HG03565 (cell line): ENCODE data around the gene UCMA.
"Not testable (repeated sequence)": the region's sequence is repeated elsewhere in the genome, so short reads cannot be mapped to it uniquely, and the experiment has no call there.

Source experiments
- ATAC-seq: cut with Tn5 transposase; IDR thresholded peaks from one replicate; pipeline ENCODE4 v1.9.1; 2021; ENCODE audit warnings: mild to moderate bottlenecking, moderate library complexity; ENCODE audit not compliant: unreplicated experiment

UCMA gene, protein sequence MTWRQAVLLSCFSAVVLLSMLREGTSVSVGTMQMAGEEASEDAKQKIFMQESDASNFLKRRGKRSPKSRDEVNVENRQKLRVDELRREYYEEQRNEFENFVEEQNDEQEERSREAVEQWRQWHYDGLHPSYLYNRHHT

DNA sequence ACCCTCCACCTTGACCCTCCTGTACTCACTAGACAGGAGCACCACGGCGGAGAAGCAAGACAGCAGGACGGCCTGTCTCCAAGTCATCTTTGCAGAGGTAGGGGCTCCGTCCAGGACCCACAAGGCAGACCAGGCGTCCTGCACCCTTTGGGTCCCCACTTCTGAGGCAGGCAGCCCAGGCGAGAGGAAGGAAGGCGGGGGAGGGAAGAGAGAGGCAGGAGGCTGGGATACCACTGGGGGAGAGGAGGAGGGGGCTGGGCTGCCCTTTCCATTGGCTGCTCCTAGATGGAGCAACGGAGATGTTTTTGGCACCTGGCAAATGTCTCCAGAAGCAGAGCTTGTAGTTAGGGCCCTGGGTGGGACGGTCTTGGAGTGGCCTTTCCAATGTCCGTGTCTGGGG, at the start of gene UCMA:
Gene UCMA, minus strand, starts transcription at position 203 of the 400 bp plus-strand sequence. Its CDS starts 116 bp downstream, at position 87.
- ATAC-seq, result no peak

DNA sequence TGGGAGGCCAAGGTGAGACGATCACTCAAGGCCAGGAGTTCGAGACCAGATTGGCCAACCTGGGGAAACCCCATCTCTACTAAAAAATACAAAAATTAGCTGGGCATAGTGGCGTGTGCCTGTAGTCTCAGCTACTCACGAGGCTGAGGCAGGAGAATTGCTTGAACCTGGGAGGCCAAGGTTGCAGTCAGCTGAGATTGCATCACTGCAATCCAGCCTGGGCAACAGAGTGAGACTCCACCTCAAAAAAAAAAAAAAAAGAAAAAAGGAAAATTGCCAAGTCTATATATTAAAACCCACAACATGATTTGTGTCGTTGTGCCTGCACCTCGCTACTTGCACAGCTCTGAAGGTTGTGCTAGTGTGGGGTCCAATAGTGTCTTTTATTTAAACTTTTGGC, 48.2 kb upstream of the UCMA start:
- not testable (repeated sequence) for ATAC-seq

DNA sequence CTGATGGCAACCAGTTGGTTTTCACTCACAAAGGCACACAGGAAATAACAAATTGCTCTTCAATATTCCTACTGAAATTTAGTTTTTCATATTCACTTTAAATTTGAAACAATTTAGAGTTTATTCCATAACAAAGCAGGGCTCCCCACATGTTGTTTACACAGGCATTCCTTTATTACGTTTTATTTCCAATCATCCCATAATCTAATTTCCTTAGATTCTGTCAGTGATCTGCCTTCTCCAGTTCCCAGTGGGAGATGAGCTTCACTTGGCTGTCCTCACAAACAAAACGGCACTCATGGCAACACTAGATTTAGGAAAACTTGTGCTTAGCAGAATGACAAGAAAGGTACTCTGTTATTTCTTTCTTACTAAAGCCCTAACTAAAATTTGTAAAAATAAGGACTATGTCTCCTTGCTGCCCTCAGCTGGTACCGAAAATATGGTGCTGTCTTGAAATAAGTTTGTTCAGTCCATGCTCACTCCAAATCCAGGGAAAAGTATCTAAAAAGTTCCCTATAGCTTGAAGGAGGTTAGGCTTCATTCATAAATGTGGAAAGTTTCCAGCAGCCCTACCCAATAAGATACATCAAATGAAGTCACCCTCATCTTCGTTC, 42.7 kb upstream of the UCMA start:
- no peak for ATAC-seq

DNA sequence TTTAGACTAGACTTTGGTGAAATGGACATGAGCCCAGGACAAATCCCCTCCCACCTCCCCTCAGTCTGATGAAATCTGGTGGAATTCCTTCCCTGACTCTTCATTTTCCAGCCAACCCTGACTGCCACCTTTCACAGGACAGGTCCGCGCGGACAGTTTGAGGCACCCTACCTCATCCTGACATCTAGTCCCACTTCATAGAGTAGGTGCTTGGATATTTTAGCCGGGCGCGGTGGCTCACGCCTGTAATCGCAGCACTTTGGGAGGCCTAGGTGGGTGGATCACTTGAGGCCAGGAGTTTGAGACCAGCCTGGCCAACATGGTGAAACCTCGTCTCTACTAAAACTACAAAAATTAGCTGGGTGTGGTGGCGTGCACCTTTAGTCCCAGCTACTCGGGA, 42.0 kb upstream of the UCMA start:
- ATAC-seq, result not testable (repeated sequence)

DNA sequence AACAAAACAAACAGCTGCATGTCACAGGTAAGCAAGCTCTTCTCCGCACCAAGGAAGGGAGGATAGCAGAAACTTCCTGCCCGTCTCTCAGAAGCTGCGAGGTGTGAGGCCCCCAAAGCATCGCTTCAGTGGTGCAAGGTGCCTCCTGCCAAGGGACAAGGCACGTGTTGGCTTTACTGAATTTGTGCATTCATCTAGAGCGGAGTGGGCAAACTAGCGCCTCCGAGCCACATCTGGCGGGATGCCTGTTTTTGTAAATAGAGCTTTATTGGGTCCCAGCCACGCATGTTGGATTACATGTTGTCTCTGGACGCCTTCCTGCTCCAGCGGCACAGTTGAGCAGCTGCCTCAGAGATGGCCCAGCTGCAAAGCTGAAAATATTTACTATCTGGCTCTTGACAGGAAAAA, 38.0 kb upstream of the UCMA start:
- ATAC-seq, result no peak

DNA sequence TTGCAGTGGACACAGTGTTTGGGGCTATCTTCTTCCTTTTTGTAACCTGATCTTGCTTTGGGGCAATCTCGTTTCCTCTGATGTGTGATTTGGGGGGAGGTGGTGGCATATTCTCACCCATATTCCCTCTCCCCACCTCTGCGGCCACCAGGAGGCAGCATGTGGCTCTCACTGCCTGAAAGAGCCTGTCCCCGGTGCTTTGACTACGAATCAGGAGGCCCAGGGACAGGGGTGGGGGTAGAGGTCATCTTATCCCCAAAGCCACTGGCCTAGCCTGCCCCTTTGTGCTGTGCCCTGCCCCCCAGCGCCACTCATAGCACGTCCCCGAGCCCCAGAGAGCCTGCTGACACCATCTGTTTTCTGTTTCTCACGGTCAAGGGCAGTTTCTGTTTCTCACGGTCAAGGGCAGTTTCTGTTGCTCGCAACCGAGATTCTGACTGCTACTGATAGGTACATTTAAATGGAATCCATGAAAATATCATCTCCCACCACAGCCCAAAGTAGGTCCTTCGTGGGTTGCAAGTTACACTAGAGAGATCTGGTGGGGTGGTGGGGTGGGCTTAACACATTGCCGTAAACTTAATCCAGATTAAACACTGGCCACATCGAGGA, 37.5 kb upstream of the UCMA start:
- ATAC-seq, result no peak

DNA sequence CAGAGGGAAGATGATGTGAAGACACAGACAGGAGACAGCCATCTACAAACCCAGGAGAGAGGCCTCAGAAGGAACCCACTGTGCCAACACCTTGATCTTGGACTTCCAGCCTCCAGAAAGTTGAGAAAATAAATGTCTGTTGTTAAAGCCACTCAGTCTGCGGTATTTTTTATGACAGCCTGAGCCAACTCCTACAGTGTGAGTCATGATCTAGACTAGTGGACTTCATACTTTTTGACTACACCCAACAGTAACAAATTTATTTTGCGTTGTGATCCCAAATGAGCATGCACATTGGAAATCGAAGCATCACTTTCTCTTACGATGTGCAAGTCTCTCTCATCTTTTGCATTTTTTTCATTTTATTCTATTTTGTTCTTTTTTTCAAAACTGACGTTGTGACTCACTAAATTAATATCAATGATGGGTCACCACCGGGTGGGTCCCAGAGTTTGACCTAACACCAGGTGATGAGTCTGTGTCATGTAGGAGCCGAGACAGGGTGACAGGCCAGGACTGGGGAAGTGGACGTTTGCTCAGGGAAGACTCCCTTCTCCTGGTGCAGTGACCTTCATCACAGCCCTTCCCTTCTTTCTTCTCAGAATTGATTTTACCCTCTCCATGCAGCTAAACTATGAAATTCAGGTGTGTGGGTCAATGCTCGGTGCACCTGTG, 36.8 kb upstream of the UCMA start:
- ATAC-seq, result no peak

DNA sequence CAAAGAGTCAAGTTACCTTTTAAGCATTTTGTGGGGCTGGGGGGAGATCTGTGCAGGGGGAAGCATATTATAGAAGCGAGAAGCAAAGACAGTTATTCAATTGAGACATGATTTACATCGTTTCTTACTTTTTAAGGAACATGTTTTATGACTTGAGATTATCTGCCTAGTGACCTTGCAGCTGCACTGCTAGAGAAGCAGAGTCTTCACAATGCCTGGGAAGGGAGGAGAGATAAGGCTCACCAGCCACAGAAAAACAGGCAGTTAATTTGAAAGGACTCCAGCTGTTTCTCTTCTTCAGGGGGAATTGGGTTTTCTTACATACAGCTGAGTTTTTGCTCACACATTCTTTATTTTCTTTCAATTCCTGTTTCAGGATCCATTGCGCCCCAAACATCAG, 34.7 kb upstream of the UCMA start:
- no peak for ATAC-seq

DNA sequence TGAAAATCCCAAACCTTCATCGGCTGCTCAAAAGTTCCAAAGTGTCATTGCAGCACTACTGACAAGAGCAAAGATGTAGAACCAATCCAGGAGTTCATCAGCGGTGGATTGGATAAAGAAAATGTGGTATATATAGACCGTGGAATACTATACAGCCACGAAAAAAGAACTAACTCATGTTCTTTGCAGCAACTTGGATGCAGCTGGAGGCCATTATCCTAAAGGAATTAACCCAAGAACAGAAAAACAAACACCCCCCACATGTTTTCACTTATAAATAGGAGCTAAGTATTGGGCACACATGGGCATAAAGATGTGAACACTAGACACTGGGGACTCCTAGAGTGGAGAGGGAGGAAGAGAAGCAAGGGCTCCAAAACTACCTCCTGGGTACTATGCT, 34.1 kb upstream of the UCMA start:
- ATAC-seq, result no peak

DNA sequence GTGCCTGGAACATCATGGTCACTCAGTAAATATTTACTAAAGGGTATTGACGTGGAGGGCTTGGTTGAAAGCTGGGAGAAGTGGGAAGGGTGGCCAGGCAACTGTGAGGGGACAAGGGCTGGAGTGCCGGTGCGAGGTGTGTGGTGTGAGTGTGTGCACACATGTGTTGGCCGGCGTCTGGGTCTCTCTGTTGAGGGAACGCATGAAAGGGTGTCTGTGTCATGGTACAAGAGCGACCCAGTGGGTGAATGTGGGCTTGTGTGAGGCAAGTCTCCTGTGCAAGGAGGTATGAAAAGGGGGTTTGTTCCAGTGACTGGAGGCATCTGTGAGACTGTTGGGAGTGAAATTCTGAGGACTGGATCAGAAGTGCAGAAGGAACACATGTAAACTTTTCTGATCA, 29.4 kb upstream of the UCMA start:
- no peak for ATAC-seq

DNA sequence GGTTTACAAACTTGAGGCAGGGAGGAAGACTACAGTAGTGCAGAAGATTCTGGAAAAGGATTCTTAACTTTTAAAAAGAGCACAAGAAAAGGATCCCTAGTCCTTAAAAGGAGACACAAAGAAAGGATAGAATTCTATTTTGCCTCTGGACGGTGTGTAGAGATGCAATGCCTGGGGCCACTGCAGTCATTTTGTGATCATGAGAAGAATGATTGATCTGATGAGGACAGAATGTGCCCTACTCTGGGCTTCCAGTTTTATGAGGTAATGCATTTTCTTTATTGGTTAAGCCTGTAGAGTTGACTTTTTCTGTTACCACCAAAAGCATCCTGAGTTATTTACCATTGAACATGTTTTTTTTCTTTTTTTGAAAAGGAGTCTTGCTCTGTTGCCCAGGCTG, 28.3 kb upstream of the UCMA start:
- no peak for ATAC-seq

DNA sequence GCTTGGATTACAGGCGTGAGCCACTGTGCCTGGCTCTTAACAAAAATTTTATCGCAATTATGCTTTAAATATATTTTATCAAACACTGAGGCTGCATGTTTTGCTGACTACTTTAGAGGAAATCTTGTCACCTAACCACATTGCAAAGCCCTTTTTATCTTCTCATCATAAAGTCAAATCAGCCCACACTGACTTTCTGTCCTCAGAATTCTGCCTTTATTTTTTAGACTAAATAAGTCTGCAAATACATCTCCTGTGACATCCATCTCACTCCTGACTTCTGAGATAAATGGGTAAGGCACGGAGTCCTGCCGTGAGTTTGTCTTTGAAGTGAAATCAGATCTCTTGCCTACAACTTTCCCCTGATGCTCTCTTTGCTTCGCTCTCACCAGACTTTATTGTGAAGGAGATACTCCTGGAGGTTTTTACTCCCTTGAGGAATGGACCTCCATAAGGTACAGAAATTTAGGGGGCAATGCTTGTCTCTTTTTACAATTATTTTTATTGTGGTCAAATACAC, 23.5 kb upstream of the UCMA start:
- no peak for ATAC-seq

DNA sequence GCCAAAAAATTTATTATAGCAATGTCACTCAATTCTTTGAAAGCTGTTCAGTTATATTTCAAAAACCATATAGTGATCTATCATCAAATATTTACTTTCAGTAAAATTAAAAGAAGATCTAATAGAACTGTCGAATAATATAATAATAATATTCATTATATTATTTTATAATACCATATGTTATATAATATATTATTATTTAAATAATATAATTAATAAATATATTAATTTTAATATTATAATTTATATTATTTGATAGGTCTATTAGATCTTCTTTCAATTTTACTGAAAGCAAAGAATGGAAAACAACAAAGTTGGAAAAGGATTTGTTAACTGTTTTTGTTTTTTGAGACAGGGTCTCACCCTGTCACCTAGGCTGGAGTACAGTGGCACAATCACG, 22.5 kb upstream of the UCMA start:
- ATAC-seq, result no peak

DNA sequence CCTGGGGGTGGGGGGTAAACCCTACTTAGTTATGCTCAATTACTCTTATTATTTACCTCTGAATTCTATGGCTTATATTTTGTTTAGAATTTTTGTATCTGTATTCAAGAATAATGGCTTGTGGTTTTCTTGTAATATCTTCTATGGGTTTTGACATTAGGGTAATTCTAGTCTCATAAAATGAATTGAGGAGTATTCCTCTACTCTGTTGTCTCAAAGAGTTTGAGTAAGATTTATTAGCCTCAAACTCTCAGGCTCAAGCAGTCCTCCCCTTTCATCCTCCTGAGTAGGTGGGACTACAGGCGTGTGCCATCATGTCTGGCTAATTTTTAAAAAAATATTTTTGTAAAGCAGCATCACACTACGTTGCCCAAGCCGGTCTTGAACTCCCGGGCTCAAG, 19.6 kb upstream of the UCMA start:
- ATAC-seq, result no peak

DNA sequence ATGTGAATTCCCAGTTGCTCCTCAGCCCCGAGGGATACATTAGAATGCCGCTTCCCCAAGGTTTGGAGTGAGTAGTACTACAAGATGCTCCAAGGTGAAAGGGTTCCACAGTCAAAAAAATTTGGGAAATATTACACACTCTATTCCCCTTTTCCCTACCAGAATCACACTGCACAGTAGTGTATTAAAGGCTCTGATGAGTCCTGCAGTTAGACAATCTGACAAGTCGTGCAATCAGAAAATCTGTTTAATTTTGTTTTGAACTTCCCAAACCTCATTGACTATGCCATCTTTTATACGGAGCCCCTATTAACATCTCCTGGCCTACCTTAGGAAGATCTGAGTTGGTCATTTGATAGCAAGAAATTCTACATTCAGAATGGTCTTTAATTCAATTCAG, 13.6 kb upstream of the UCMA start:
- ATAC-seq, result no peak

DNA sequence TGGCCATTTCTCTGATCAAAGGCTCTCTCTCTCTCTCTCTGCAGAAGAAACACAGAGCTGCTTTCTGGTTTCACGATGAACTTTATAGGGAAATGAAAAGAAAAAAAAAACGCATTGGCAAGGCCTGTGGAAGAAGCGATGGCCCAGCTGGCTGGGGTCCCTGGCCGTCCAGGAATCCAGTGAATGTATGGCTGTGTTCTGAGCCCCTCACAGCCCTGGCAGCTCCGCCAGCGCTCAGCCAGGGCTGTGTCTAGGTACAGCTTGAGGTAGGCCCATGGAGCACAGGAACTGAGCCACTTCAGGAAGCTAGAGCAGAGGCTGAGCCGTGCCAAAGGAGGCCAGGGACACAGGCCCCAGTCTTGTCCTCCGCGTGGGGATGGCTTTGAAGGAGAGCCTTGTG, 13.1 kb upstream of the UCMA start:
- ATAC-seq, result no peak

DNA sequence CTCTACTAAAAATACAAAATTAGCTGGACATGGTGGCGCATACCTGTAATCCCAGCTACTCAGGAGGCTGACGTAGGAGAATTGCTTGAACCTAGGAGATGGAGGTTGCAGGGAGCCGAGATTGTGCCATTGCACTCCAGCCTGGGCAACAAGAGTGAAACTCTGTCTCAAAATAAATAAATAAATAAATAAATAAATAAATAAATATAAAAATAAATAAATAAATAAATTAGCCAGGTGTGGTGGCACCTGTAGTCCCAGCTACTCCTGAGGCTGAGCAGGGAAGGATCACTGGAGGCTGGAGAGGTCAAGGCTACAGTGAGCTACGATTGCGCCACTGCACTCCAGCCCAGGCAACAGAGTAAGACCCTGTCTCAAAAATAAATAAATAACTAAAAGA, 8.1 kb upstream of the UCMA start:
- ATAC-seq, result not testable (repeated sequence)

DNA sequence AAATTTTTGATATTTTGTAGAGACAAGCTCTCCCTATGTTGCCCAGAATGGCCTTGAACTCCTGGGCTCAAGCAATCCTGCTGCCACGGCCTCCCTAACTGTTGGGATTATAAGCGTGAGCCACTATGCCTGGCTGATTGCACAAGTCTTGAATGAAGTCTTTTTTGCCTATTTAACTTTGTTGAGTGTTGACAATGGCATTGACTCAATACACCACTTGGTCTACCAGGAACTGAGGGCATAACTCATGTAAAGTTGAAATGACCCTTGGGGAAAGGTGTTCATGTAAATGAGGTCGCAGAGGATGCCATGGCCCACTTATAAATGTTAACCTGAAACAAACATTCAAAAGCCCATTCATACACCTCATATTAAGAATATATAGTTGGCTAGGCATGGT, 7.4 kb upstream of the UCMA start:
- no peak for ATAC-seq

DNA sequence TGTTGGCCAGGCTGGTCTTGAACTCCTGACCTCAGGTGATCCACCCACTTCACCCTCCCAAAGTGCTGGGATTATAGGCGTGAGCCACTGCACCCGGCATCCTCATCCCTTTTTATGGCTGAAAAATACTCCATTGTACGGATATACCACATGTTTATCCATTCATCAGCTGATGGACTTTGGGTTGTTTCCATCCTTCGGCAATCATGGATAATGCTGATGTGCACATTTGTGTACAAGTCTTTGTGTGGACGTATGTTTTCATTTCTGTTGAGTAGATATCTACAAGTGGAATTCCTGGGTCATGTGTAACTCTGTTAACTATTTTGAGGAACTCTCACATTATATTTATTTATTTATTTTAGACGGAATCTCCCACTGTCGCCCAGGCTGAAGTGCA, 5.7 kb upstream of the UCMA start:
- no peak for ATAC-seq

DNA sequence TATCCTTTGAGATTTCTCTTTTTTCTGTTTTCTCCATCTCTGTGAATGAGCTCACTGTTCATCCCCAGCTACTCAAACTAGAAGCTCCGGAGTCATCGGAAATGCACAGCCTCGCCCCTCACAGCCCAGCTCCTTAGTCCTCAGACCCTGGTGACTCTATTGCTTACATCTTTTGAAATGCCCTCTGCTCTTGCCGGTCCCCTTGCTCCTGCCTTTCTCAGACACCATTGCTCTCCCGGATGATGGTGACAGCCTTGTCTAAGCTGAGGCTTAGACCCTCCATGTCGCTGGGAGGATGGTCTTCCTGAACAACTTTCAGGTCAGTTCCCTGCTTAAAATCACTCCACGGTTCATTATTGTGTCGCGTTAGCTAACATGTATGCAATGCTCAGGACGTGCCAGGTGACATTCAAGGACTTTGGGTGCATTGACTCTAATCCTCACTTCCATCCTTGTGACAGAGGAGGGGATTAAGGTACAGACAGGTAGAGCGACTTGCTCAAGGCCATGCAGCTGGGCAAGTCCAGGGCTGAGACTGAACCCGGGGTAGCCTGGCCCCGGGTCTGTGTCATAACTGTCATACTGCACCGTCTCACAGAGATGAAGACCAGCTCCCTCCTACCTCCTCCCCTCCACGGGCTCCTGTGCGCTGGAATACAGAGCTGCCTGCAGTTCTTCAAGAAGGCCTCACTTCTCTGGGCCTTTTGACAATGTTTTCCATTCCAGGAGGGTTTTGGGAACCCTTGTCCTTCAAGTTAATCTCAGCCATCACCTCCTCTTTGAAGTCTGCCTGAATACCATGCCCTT, 4.3 kb upstream of the UCMA start:
- ATAC-seq, result no peak

DNA sequence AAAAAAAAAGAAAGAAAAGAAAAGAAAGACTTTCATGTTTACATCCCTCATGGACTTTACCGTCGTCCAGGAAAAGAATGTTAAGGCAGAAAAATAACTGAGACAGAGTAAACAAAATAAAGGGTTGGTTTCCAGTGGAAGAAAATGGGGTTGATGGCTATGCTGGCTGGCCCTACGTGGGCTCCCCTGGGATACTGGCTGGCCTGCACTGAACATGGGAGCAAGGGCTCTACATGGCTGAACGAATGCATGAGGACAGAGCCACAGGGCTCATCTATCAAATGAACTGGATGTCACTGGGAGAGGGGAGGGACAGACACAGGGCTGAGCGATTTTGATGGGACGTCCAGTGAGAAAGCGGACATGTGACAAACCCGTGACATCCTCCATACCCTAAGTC, 2.5 kb upstream of the UCMA start:
- no peak for ATAC-seq
